Measurements from ENCODE around the gene IRX3.
"Not testable (repeated sequence)": the region's sequence is repeated elsewhere in the genome, so short reads cannot be mapped to it uniquely, and the experiment has no call there.

Gene IRX3

DNA sequence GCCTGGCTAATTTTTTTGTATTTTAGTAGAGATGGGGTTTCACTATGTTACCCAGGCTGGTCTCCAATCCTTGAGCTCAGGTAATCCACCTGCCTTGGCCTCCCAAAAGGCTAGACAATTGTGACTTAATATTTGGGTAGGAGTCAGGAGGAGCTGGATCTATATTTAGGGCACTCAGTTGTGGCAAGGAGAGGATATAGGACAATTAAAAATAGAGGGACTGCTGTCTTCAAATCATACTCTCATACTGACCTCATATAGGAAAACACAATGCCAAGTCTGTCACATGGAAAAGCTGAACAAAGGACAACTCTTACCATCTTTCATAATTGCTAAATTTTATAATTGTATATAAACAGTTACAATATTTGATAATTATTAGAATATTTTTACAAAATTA, 17.1 kb downstream of the IRX3 start:
- H3K4me3 ChIP-seq (ENCODE audit: low read depth, low read length): no peak overlapping the region
- no peaks in the 10 kb centered on the region for H3K36me3 ChIP-seq (ENCODE audit: control insufficient read depth, insufficient read depth, low read length)
- H3K27me3 ChIP-seq (ENCODE audit: control insufficient read depth, insufficient read depth, low read length): 0 out of 2 replicates have a peak, but pooled peaks cover 3% of the 10 kb centered on the region
- no peak overlapping the region for H3K9ac ChIP-seq (ENCODE audit: low read length)
- no peak overlapping the region for H3K27ac ChIP-seq (ENCODE audit: low read depth, low read length)
- H3K9me3 ChIP-seq (ENCODE audit: control insufficient read depth, insufficient read depth, low read depth, low read length): no peaks in the 10 kb centered on the region
- no peaks in the 10 kb centered on the region for H3K4me1 ChIP-seq (ENCODE audit: control insufficient read depth, insufficient read depth, low read length)

DNA sequence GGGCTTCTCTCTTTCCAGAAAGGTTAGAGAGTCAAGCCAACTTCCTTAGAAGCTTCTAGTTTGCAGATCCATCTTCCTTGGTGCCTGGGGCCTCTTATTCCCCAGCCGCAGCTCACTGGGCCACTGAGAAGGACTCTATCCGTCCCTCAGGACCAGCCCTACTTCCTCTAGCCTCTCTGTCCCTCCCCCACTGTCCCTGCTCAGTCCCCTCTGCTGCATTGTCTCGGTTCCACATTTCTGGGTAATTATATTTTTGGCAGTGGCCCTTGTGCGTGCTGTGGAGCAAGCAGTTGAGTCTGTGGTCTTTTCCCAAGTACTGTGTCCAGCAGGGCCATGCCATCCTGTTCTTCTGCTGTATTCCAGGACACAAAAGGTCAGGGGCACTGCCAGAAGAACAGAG, 17.8 kb downstream of the IRX3 start:
- H3K36me3 ChIP-seq (ENCODE audit: control insufficient read depth, insufficient read depth, low read length): no peaks in the 10 kb centered on the region
- no peak overlapping the region for H3K27ac ChIP-seq (ENCODE audit: low read depth, low read length)
- no peaks in the 10 kb centered on the region for H3K4me1 ChIP-seq (ENCODE audit: control insufficient read depth, insufficient read depth, low read length)
- H3K27me3 ChIP-seq (ENCODE audit: control insufficient read depth, insufficient read depth, low read length): 0 out of 2 replicates have a peak, but pooled peaks cover 3% of the 10 kb centered on the region
- no peaks in the 10 kb centered on the region for H3K9me3 ChIP-seq (ENCODE audit: control insufficient read depth, insufficient read depth, low read depth, low read length)
- H3K9ac ChIP-seq (ENCODE audit: low read length): no peak overlapping the region
- no peak overlapping the region for H3K4me3 ChIP-seq (ENCODE audit: low read depth, low read length)

DNA sequence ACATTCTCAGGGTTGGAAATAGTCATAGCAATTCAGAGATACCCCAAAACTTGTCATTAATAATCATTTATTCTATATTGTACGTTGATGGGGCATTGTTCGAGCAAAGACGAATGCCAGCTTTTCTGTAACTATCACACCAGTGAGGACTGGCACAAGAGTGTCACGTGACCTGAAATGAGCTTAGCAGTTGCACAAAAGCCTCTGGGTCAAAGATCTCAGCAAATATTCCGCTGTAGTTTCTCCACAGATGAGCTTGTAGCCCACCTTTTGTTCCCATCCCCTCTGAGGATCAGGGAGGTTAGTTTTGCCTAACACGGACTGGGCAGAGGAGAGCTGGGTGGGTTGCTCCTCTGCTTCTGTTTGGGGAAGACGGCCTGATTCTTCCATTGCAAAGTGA, 18.2 kb downstream of the IRX3 start:
- H3K27ac ChIP-seq (ENCODE audit: low read depth, low read length): no peak overlapping the region
- no peaks in the 10 kb centered on the region for H3K9me3 ChIP-seq (ENCODE audit: control insufficient read depth, insufficient read depth, low read depth, low read length)
- no peak overlapping the region for H3K4me3 ChIP-seq (ENCODE audit: low read depth, low read length)
- 0 out of 2 replicates have a peak, but pooled peaks cover 3% of the 10 kb centered on the region for H3K27me3 ChIP-seq (ENCODE audit: control insufficient read depth, insufficient read depth, low read length)
- H3K4me1 ChIP-seq (ENCODE audit: control insufficient read depth, insufficient read depth, low read length): no peaks in the 10 kb centered on the region
- no peaks in the 10 kb centered on the region for H3K36me3 ChIP-seq (ENCODE audit: control insufficient read depth, insufficient read depth, low read length)
- no peak overlapping the region for H3K9ac ChIP-seq (ENCODE audit: low read length)

DNA sequence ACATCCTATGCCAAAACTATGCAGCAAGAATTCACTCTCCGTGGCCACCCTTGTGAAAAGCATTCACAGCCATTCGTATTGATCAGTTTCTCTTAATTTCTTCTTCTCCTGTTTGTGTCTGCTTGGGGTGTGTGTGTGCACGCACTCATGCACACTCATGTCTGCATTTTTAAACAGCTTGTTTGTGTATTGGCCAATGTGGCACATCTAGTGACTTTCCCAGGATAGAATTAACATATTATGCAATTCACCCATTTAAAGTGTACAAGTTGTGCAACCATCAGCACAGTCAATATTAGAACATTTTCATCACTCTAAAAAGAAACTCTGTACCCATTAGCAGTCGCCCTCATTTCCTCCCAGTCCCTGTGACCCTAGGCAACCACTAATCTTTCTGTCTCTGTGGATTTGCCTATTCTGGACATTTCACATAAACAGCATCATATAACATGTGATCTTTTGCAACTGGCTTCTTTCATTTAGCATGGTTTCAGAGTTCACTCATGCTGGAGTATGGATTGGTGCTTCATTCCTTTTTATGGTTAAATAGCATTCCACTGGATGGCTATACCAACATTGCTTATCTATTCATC, 20.1 kb downstream of the IRX3 start:
- Histone ChIP-seq H3K9ac (ENCODE audit: low read length) (no peak overlapping the region), H3K27ac (ENCODE audit: low read depth, low read length) (no peak overlapping the region), H3K4me1 (ENCODE audit: control insufficient read depth, insufficient read depth, low read length) (no peaks in the 10 kb centered on the region), H3K9me3 (ENCODE audit: control insufficient read depth, insufficient read depth, low read depth, low read length) (no peaks in the 10 kb centered on the region), H3K36me3 (ENCODE audit: control insufficient read depth, insufficient read depth, low read length) (no peaks in the 10 kb centered on the region), H3K4me3 (ENCODE audit: low read depth, low read length) (no peak overlapping the region), H3K27me3 (ENCODE audit: control insufficient read depth, insufficient read depth, low read length) (0 out of 2 replicates have a peak, but pooled peaks cover 3% of the 10 kb centered on the region)

DNA sequence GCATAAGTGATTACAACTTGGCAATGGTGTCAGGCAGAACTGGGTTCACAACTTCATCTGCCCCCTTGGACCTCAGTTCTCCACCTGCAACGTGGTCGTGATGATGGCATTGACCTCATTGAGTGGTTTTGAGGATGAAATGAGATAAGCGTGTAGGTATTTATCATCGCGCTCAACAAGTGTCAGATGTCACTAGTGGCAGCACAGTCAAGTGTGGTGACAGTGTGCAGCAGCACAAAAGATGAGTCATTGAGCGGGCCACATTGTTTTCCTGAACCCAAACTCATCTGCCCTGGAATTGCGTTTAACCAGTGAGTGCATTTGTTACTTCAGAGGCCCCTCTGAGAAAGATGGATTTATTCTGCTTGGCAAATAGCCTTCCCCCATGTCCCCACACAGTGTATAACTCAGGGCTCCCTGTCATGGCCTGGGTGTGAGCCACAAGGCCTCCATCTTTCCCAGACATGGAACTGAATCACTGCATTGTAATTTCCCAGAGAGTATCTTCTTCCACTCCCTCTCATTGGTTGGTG, 20.9 kb downstream of the IRX3 start:
- Histone ChIP-seq H3K9ac (ENCODE audit: low read length) (no peak overlapping the region), H3K9me3 (ENCODE audit: control insufficient read depth, insufficient read depth, low read depth, low read length) (no peaks in the 10 kb centered on the region), H3K27ac (ENCODE audit: low read depth, low read length) (no peak overlapping the region), H3K4me3 (ENCODE audit: low read depth, low read length) (no peak overlapping the region), H3K27me3 (ENCODE audit: control insufficient read depth, insufficient read depth, low read length) (0 out of 2 replicates have a peak, but pooled peaks cover 3% of the 10 kb centered on the region), H3K36me3 (ENCODE audit: control insufficient read depth, insufficient read depth, low read length) (no peaks in the 10 kb centered on the region), H3K4me1 (ENCODE audit: control insufficient read depth, insufficient read depth, low read length) (no peaks in the 10 kb centered on the region)

DNA sequence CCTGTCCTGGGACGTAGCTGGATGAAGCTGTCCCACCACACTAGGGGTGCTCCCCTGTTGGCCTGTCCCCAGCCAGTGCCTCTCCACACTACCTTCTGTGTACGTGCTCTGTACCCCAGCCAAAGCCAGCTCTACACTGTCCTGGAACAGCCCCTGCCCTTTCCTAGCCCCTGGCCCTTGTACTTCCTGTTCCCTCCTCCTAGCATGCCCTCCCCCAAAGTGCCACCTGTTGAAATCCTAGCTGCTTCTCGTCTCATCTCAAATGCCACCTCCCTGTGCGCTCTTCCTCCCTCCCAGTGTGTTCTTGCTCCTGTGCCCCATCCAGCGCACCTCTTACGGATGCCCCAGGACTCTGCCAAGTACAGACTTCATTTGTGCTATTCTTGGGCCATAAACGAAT, 33.5 kb downstream of the IRX3 start:
- H3K36me3 ChIP-seq (ENCODE audit: control insufficient read depth, insufficient read depth, low read length): no peaks in the 10 kb centered on the region
- H3K4me1 ChIP-seq (ENCODE audit: control insufficient read depth, insufficient read depth, low read length): no peaks in the 10 kb centered on the region
- no peaks in the 10 kb centered on the region for H3K27me3 ChIP-seq (ENCODE audit: control insufficient read depth, insufficient read depth, low read length)
- H3K4me3 ChIP-seq (ENCODE audit: low read depth, low read length): no peak overlapping the region
- no peak overlapping the region for H3K27ac ChIP-seq (ENCODE audit: low read depth, low read length)
- H3K9me3 ChIP-seq (ENCODE audit: control insufficient read depth, insufficient read depth, low read depth, low read length): no peaks in the 10 kb centered on the region
- no peak overlapping the region for H3K9ac ChIP-seq (ENCODE audit: low read length)

DNA sequence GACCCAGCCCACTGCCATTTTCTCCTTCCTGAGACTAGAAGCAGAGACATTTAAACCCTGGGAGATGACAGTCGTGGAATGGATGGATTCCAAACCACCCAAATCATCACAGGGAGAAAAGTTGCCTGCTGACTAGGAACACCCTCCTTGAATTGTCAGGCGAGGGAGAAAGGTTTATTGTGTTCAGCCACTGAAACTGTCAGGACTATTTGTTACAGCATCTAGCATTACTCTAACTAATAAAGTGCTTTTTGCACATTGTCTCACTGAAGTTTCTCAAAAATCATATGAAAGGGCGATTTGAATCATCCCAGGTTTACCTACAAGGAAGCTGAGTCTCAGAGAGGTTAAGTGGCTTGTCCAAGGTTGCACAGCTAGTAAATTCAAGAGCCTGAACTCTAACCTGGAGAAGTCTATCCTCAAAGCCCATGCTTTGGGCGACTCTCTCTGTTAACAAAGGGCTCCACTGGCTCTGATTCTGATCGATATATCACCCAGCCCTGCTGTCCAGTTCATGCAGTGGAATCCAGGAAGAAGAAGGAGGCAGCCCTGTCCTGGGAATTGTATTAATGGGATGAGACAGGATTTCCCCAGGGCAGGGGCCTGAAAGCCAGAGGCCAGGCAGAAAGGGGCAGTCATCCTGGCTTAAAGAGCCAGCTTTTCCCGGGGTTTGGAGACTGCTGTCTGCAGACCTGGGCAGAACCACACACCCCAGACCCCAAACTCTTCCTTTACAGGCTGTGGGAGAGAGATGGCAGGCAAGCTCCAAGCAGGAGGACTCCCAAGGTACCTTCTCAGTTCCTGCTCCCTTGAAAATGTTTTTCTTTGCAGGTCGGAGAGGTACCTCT, 37.5 kb downstream of the IRX3 start:
- H3K27ac ChIP-seq (ENCODE audit: low read depth, low read length): no peak overlapping the region
- no peak overlapping the region for H3K4me3 ChIP-seq (ENCODE audit: low read depth, low read length)
- H3K9me3 ChIP-seq (ENCODE audit: control insufficient read depth, insufficient read depth, low read depth, low read length): no peaks in the 10 kb centered on the region
- no peak overlapping the region for H3K9ac ChIP-seq (ENCODE audit: low read length)
- H3K27me3 ChIP-seq (ENCODE audit: control insufficient read depth, insufficient read depth, low read length): no peaks in the 10 kb centered on the region
- H3K36me3 ChIP-seq (ENCODE audit: control insufficient read depth, insufficient read depth, low read length): no peaks in the 10 kb centered on the region
- H3K4me1 ChIP-seq (ENCODE audit: control insufficient read depth, insufficient read depth, low read length): no peaks in the 10 kb centered on the region; the same call in 1 of the 2 replicates

DNA sequence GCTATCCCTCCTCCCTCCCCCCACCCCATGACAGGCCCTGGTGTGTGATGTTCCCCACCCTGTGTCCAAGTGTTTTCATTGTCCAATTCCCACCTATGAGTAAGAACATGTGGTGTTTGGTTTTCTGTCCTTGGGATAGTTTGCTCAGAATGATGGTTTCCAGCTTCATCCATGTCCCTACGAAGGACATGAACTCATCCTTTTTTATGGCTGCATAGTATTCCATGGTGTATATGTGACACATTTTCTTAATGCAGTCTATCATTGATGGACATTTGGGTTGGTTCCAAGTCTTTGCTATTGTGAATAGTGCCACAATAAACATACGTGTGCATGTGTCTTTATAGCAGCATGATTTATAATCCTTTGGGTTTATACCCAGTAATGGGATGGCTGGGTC, 38.9 kb downstream of the IRX3 start:
- H3K4me3 ChIP-seq (ENCODE audit: low read depth, low read length); H3K27ac ChIP-seq (ENCODE audit: low read depth, low read length); H3K4me1 ChIP-seq (ENCODE audit: control insufficient read depth, insufficient read depth, low read length); H3K36me3 ChIP-seq (ENCODE audit: control insufficient read depth, insufficient read depth, low read length); H3K27me3 ChIP-seq (ENCODE audit: control insufficient read depth, insufficient read depth, low read length); H3K9ac ChIP-seq (ENCODE audit: low read length); H3K9me3 ChIP-seq (ENCODE audit: control insufficient read depth, insufficient read depth, low read depth, low read length): not testable (repeated sequence)

DNA sequence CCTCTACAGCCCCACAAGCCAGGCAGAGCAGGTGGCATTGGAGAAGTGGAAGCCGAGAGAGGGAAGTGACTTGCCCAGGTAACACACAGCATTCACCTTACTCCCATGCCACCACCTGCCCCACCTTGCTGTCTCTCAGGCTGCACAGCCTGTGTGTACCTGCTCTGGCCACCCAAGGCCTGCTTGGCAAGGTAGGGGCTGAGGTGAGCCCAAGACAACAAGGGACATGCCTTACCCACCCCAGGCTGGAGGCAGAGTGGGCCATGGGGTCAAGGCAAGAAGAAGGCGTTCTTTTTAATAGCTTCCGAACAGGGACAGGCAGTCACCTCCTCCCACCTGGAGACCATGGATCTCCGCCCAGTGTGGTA, 40.1 kb downstream of the IRX3 start:
- Histone ChIP-seq H3K9ac (ENCODE audit: low read length) (no peak overlapping the region), H3K4me1 (ENCODE audit: control insufficient read depth, insufficient read depth, low read length) (peaks cover 4% of the 10 kb centered on the region; the same call in 1 of the 2 replicates), H3K9me3 (ENCODE audit: control insufficient read depth, insufficient read depth, low read depth, low read length) (no peaks in the 10 kb centered on the region), H3K27ac (ENCODE audit: low read depth, low read length) (no peak overlapping the region), H3K27me3 (ENCODE audit: control insufficient read depth, insufficient read depth, low read length) (no peaks in the 10 kb centered on the region), H3K36me3 (ENCODE audit: control insufficient read depth, insufficient read depth, low read length) (no peaks in the 10 kb centered on the region), H3K4me3 (ENCODE audit: low read depth, low read length) (no peak overlapping the region)

DNA sequence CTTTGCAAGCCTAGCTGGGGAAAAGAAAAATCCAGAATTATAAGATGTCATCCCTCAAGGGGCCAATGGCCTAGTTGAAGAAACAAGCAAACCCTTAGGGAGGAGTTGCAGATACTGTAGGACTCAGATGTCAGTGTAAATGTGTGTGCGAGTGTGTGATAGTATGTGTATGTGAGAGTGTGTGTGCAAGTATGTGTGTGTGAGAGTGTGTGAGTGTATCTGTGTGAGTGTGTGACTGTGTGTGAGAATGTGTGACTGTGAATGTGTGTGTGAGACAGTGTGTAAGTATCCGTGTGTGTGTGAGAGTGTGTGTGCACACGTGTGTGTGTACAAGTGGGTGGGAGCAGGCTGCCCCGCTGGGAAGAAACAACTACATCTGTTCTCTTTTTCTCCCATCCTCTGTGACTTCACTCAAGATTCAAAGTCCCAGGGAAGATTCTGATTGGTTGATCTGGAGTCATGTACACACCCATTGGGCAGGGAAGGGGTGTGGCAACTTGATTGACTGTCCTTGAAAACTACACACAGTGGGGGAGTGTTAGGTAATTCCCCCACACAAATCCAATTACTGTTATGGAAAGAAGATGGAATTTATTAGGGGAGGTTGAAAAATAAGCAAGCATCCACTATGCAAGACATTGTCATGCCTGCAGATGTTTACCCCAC, 40.7 kb downstream of the IRX3 start:
- Histone ChIP-seq H3K27ac (ENCODE audit: low read depth, low read length) (no peak overlapping the region), H3K9me3 (ENCODE audit: control insufficient read depth, insufficient read depth, low read depth, low read length) (no peaks in the 10 kb centered on the region), H3K27me3 (ENCODE audit: control insufficient read depth, insufficient read depth, low read length) (no peaks in the 10 kb centered on the region), H3K4me3 (ENCODE audit: low read depth, low read length) (no peak overlapping the region), H3K9ac (ENCODE audit: low read length) (no peak overlapping the region), H3K4me1 (ENCODE audit: control insufficient read depth, insufficient read depth, low read length) (peaks cover 4% of the 10 kb centered on the region; the same call in 1 of the 2 replicates), H3K36me3 (ENCODE audit: control insufficient read depth, insufficient read depth, low read length) (no peaks in the 10 kb centered on the region)
